NT2/D1 (cell line): ENCODE data around the gene NRXN3.

ENCODE experiments used
- SUZ12 ChIP-seq: IDR thresholded peaks from 2 replicates; pipeline ENCODE4 v1.6.1; 2011; ENCODE audit not compliant: insufficient read length, insufficient read depth; ENCODE audit errors: extremely low read depth
- YY1 ChIP-seq: IDR thresholded peaks from 2 replicates; pipeline ENCODE4 v1.6.1; 2011; ENCODE audit not compliant: insufficient read length, insufficient read depth

GRCh38 chr14:79735121-79735520 lies 1564.9 kb downstream of the NRXN3 start:
- TF ChIP-seq YY1, result no peak
- TF ChIP-seq SUZ12, result no peak
